Muscle layer of duodenum (tissue), 2 donors: Measurements from ENCODE around the gene PRSS57.
"Not testable (repeated sequence)": the region's sequence is repeated elsewhere in the genome, so short reads cannot be mapped to it uniquely, and the experiment has no call there.

Experiments used
- H3K27ac ChIP-seq: one replicate; pipeline ENCODE4 v1.7.0; 2013; ENCODE audit warnings: mild to moderate bottlenecking, low read length
- H3K27me3 ChIP-seq: one replicate; pipeline ENCODE4 v1.7.0; 2013; ENCODE audit warnings: low read depth, mild to moderate bottlenecking, control low read depth, low read length
- H3K36me3 ChIP-seq, 2 donors: one replicate each; pipeline ENCODE4 v1.7.0; 2013; ENCODE audit warnings: low read length in 2 of 2, control low read depth in 1 of 2, mild to moderate bottlenecking in 1 of 2; ENCODE audit not compliant: insufficient read depth in 2 of 2, control insufficient read depth in 1 of 2
- H3K4me1 ChIP-seq, 2 donors: one replicate each; pipeline ENCODE4 v1.7.0; 2013; ENCODE audit warnings: low read length in 2 of 2, mild to moderate bottlenecking in 2 of 2, control low read depth in 1 of 2, moderate library complexity in 1 of 2; ENCODE audit not compliant: insufficient read depth in 2 of 2, control insufficient read depth in 1 of 2
- H3K4me3 ChIP-seq, 2 donors: one replicate each; pipeline ENCODE4 v1.7.0; 2013; ENCODE audit warnings: low read length in 2 of 2, low read depth in 1 of 2, mild to moderate bottlenecking in 1 of 2
- H3K9me3 ChIP-seq, 2 donors: one replicate each; pipeline ENCODE4 v1.7.0; 2013; ENCODE audit warnings: low read length in 2 of 2, control low read depth in 1 of 2, mild to moderate bottlenecking in 1 of 2; ENCODE audit not compliant: control insufficient read depth in 1 of 2
- donor health status: healthy.

PRSS57 gene

GRCh38 chr19:708154-709143 lies 13.2 kb upstream of the PRSS57 start, which contains the start of gene PALM:
Gene PALM (plus strand): TSS chr19:708935. CDS start chr19:709147, 212 bp downstream.
- Histone ChIP-seq H3K4me3 (peak within 1 kb of the TSS in 1 of 2 donors; percentile 74), H3K36me3 (no peaks in the 10 kb centered on the region), H3K27ac (no peak within 1 kb of the TSS), H3K4me1 (peaks cover 0 to 17% of the 10 kb centered on the region in 2 donors), H3K9me3 (peaks cover 0 to 3% of the 10 kb centered on the region in 2 donors), H3K27me3 (no peaks in the 10 kb centered on the region)

GRCh38 chr19:704447-704741 lies 9.1 kb upstream of the PRSS57 start:
- Histone ChIP-seq H3K36me3 (no peaks in the 10 kb centered on the region), H3K27me3 (no peaks in the 10 kb centered on the region), H3K27ac (no peak overlapping the region), H3K9me3 (peaks cover 0 to 3% of the 10 kb centered on the region in 2 donors), H3K4me3 (peak overlapping the region in 1 of 2 donors; percentile 25), H3K4me1 (peaks cover 0 to 9% of the 10 kb centered on the region in 2 donors)

GRCh38 chr19:703651-704446 lies 8.6 kb upstream of the PRSS57 start:
- Histone ChIP-seq H3K27ac (no peak overlapping the region), H3K36me3 (no peaks in the 10 kb centered on the region), H3K4me1 (peaks cover 0 to 8% of the 10 kb centered on the region in 2 donors), H3K9me3 (peaks cover 0 to 3% of the 10 kb centered on the region in 2 donors), H3K27me3 (no peaks in the 10 kb centered on the region), H3K4me3 (peak overlapping the region in 1 of 2 donors; percentile 35)

GRCh38 chr19:703329-703650 lies 8.0 kb upstream of the PRSS57 start:
- Histone ChIP-seq H3K4me3 (peak overlapping the region; percentile 35 to 40), H3K4me1 (peaks cover 0 to 5% of the 10 kb centered on the region in 2 donors), H3K36me3 (no peaks in the 10 kb centered on the region), H3K27me3 (no peaks in the 10 kb centered on the region), H3K9me3 (peaks cover 0 to 3% of the 10 kb centered on the region in 2 donors), H3K27ac (no peak overlapping the region)

- not testable (repeated sequence) for H3K4me1 ChIP-seq, H3K27ac ChIP-seq, H3K27me3 ChIP-seq, H3K4me3 ChIP-seq, H3K36me3 ChIP-seq, H3K9me3 ChIP-seq
These were observed 7.6 kb upstream of the PRSS57 start for GRCh38 chr19:702847-703246.

GRCh38 chr19:699885-700284 lies 4.6 kb upstream of the PRSS57 start:
- not testable (repeated sequence) for H3K9me3 ChIP-seq, H3K27ac ChIP-seq, H3K4me1 ChIP-seq, H3K36me3 ChIP-seq, H3K4me3 ChIP-seq, H3K27me3 ChIP-seq

GRCh38 chr19:698529-698928 lies 3.3 kb upstream of the PRSS57 start:
- not testable (repeated sequence) for H3K4me3 ChIP-seq, H3K9me3 ChIP-seq, H3K4me1 ChIP-seq, H3K27me3 ChIP-seq, H3K27ac ChIP-seq, H3K36me3 ChIP-seq

GRCh38 chr19:694481-695351 lies 536 bp downstream of the PRSS57 start:
- H3K4me3 ChIP-seq, result no peak overlapping the region
- H3K27me3 ChIP-seq, result peaks cover 3% of the 10 kb centered on the region
- no peaks in the 10 kb centered on the region for H3K36me3 ChIP-seq
- no peak overlapping the region for H3K27ac ChIP-seq
- no peaks in the 10 kb centered on the region for H3K4me1 ChIP-seq
- H3K9me3 ChIP-seq, result no peaks in the 10 kb centered on the region

GRCh38 chr19:690203-690602 lies 5.0 kb downstream of the PRSS57 start:
- Histone ChIP-seq H3K4me3 (no peak overlapping the region), H3K4me1 (no peaks in the 10 kb centered on the region), H3K27me3 (no peaks in the 10 kb centered on the region), H3K9me3 (no peaks in the 10 kb centered on the region), H3K36me3 (no peaks in the 10 kb centered on the region), H3K27ac (no peak overlapping the region)

- no peaks in the 10 kb centered on the region for H3K4me1 ChIP-seq
- H3K27ac ChIP-seq, result no peak overlapping the region
- H3K36me3 ChIP-seq, result no peaks in the 10 kb centered on the region
- H3K27me3 ChIP-seq, result no peaks in the 10 kb centered on the region
- no peak overlapping the region for H3K4me3 ChIP-seq
- no peaks in the 10 kb centered on the region for H3K9me3 ChIP-seq
These were observed 6.3 kb downstream of the PRSS57 start for GRCh38 chr19:688992-689391.

- Histone ChIP-seq H3K4me3 (no peak overlapping the region), H3K9me3 (no peaks in the 10 kb centered on the region), H3K27me3 (no peaks in the 10 kb centered on the region), H3K4me1 (no peaks in the 10 kb centered on the region), H3K27ac (no peak overlapping the region), H3K36me3 (no peaks in the 10 kb centered on the region)
These were observed 7.0 kb downstream of the PRSS57 start for GRCh38 chr19:688214-688613.
